ENCODE data around the gene SSBP4. TPM values are rescaled to one million over a fixed set of nuclear protein-coding genes. Genes with fewer than 3 reads are reported as not detected.

Gene SSBP4
- 78.5 and 82.7 TPM in 2 replicates for total RNA-seq

GRCh38 chr19:18419195-18419698, at the start of gene SSBP4:
TSS of gene SSBP4 (plus strand) at chr19:18419398. CDS start at chr19:18419649, 251 bp downstream.

GRCh38 chr19:18385675-18386542, 33.3 kb upstream of the SSBP4 start, which contains the start of gene GDF15:
TSS of gene GDF15 (plus strand) at chr19:18386158. CDS start at chr19:18386190, 32 bp downstream.

DNA sequence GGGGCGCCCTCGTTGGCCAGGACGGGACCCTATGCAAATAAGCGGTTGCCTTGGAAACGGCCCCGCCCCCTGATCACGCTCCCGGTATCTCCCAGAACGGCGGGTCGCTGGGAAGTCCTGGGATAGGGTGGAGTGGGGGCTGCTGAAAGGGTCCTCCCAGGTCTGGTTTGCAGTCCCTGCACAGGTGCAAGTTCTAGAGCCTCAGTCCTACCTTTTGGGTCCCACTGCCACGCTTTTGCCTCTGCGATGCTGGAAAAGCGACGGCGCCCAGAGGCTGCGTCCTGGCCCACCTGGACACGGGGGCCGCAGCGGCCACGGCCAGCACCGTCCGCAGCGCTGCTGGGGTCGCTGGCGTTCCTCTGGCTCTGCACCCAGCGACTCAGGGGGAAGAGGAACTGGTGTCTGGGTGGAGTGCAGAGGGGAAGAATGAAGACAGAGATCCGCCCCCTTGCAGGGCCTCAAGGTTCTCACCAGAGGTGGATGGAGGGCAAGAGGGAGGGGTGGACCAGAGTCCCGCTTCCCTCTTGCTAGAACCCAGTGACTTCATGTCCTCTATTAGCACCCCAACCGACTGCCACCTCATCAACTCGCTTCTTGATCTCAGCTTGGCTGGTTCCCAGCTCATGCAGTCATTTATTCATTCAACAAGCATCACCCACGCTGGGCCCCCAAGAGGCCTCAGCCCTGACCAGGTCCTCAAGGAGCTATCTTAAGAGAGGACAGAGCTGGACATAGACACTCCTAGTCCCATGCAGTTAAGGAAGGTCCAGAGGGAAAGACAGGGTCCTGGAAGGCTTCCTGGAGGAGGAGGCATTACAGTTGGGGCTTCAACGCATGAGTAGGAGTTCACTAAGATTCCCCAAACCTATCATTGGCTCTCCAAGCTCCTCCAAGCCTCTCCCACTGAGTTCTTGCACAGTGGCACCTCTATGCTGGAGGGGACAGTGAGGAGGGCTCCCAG, 21.7 kb upstream of the SSBP4 start, which contains the start of gene LRRC25:
TSS of gene LRRC25 (minus strand) at position 381 of the 961 bp plus-strand sequence. CDS start 659 bp downstream, outside the sequence.

DNA sequence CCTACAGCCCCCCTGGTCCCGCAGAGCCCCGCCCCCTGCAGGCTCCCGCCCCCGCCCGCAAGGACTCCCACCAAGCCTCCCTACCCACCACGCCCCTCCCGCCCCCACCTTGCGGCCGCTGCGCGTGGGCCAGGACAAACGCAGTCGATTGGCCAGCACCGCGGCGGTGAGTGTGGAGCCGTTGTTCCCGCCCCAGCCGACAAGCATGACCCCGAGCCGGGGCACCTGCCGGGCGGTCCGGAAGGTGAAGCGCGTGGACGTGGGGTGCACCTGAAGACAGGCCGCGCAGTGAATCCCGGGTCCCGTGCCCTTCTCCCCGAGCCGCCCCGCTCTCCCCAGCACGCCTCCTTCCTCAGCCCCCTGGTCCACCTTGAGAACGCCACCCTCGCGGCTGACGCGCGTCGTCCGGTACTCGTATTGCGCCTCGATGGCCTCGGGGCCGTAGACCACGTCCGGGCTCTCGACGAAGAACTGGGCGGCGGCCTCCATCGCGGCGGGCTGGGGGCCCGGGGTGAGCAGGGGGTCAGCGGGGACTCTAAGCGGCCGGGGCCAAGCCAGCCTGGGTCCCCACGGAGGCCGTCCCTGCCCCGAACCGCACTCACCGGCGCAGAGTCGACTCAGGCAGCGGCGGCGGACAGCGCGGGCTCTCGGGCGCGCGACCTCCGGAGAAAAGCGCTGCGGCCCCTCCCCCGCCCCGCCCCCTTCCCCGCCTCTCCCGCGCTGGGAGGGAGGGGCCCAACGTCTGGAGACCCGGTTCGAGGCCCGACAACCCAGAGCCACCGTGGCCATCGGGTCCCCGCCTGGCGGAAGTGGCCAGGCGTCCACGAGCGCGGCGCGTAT, 18.5 kb downstream of the SSBP4 start, which contains the start of gene ISYNA1:
TSS of gene ISYNA1 (minus strand) at position 643 of the 840 bp plus-strand sequence. CDS start at position 489, 154 bp downstream.

Other genes with a start within 250 kb of the SSBP4 start
- gene IFI30, start 245.6 kb upstream of the SSBP4 start, total RNA-seq: 15.2 and 17.1 TPM in 2 replicates
- 19.3 and 28.0 TPM in 2 replicates for gene MPV17L2, start 226.2 kb upstream of the SSBP4 start, total RNA-seq
- 0.44 and 1.9 TPM in 2 replicates for gene RAB3A, start 215.4 kb upstream of the SSBP4 start, total RNA-seq
- not detected in 2 replicates for gene PDE4C, start 193.0 kb upstream of the SSBP4 start, total RNA-seq
- gene IQCN, start 144.9 kb upstream of the SSBP4 start, total RNA-seq: 0.15 and 0.25 TPM in 2 replicates
- gene JUND, start 137.8 kb upstream of the SSBP4 start, total RNA-seq: 120 and 130 TPM in 2 replicates
- gene LSM4, start 96.3 kb upstream of the SSBP4 start, total RNA-seq: 76.8 and 98.9 TPM in 2 replicates
- 6.6 and 14.5 TPM in 2 replicates for gene PGPEP1, start 78.8 kb upstream of the SSBP4 start, total RNA-seq
- 19.3 and 20.2 TPM in 2 replicates for gene GDF15, start 33.2 kb upstream of the SSBP4 start, total RNA-seq
- not detected in 2 replicates for gene LRRC25, start 21.8 kb upstream of the SSBP4 start, total RNA-seq
- gene ISYNA1, start 18.7 kb downstream of the SSBP4 start, total RNA-seq: 16.5 and 19.8 TPM in 2 replicates
- gene ELL, start 102.7 kb downstream of the SSBP4 start, total RNA-seq: 10.3 and 11.9 TPM in 2 replicates
- gene FKBP8, start 124.2 kb downstream of the SSBP4 start, total RNA-seq: 286 and 301 TPM in 2 replicates
- gene KXD1, start 138.5 kb downstream of the SSBP4 start, total RNA-seq: 75.0 and 87.0 TPM in 2 replicates
- gene UBA52, start 152.5 kb downstream of the SSBP4 start, total RNA-seq: 663 and 704 TPM in 2 replicates
- 89.2 and 105 TPM in 2 replicates for gene REX1BD, start 169.4 kb downstream of the SSBP4 start, total RNA-seq
- 80.8 and 105 TPM in 2 replicates for gene CRLF1, start 187.4 kb downstream of the SSBP4 start, total RNA-seq
- gene TMEM59L, start 193.5 kb downstream of the SSBP4 start, total RNA-seq: 5.4 and 6.2 TPM in 2 replicates
- 3.4 and 5.1 TPM in 2 replicates for gene KLHL26, start 217.6 kb downstream of the SSBP4 start, total RNA-seq

All from cardiac ventricle fibroblast (primary cell).